Right lobe of liver (tissue), 6 donors: ENCODE results near the gene DLL4. TPM values are rescaled to one million over a fixed set of nuclear protein-coding genes. Genes with fewer than 3 reads are reported as not detected.

Source experiments
- ATAC-seq, 4 donors: fragments of 200-7000 bp; cut with Tn5 transposase; one replicate each; pipeline ENCODE4 v1.9.1; 2020; ENCODE audit warnings: mild to moderate bottlenecking in 4 of 4, moderate library complexity in 4 of 4
- DNase-seq, 3 donors: peaks; one replicate each; pipeline ENCODE4 v3.0.0-alpha.2; 2020
- H3K27ac ChIP-seq, 3 donors: fragments of 200-600 bp; one replicate each; pipeline ENCODE4 v1.8.0; 2022
- H3K27me3 ChIP-seq, 2 donors: fragments of 200-600 bp; one replicate each; pipeline ENCODE4 v1.8.0; 2022
- H3K36me3 ChIP-seq, 4 donors: fragments of 200-600 bp; sonication (generic) in 1 of 4; one replicate each; pipeline versions ENCODE4 v1.5.1 to v1.8.0; 2017 to 2022; ENCODE audit warnings: control low read depth in 1 of 4
- H3K4me1 ChIP-seq, 4 donors: fragments of 200-600 bp; sonication (generic) in 1 of 4; one replicate each; pipeline versions ENCODE4 v1.5.1 to v1.8.0; 2017 to 2022; ENCODE audit warnings: control low read depth in 1 of 4
- H3K4me3 ChIP-seq, 3 donors: fragments of 200-600 bp; one replicate each; pipeline ENCODE4 v1.8.0; 2022
- H3K9me3 ChIP-seq, 4 donors: fragments of 200-600 bp; sonication (generic) in 1 of 4; one replicate each; pipeline versions ENCODE4 v1.5.1 to v1.8.0; 2017 to 2022; ENCODE audit warnings: control low read depth in 1 of 4
- CTCF ChIP-seq, 4 donors: fragments of 200-600 bp in 3 of 4; fragments of 450-650 bp in 1 of 4; IDR thresholded peaks; one replicate each; pipeline versions ENCODE4 v1.5.1 to v1.8.0; 2016 to 2022; ENCODE audit warnings: antibody characterized with exemption in 4 of 4, mild to moderate bottlenecking in 2 of 4
- POLR2A ChIP-seq: fragments of 450-650 bp; IDR thresholded peaks from one replicate; pipeline ENCODE4 v1.6.1; 2017; ENCODE audit warnings: antibody characterized with exemption, mild to moderate bottlenecking
- WGBS: methylation state at CpG from one replicate; pipeline ENCODE4 v1.1.6; 2018; ENCODE audit warnings: low coverage, low lambda C conversion rate; ENCODE audit not compliant: insufficient coverage; ENCODE audit errors: missing lambda C conversion rate; 5-methylcytosine and 5-hydroxymethylcytosine counted together
- intact Hi-C, 2 donors: fragments of 100-400 bp; cut with DNase I; formaldehyde crosslinking; loops; one replicate each; pipeline versions ENCODE4 v1.11.2 to v1.14.1; 2022
- total RNA-seq, 6 experiments: library from RNA; depleted of rRNA in 2 of 6; stranded (reverse); fragments of >200 nt in 2 of 6; fragmentation: NEBNext Ultra II Directional in 3 of 6; extraction: Animal tissue kit (Norgen Biotek cat#: 25700) in 3 of 6; gene quantifications; one replicate each; pipeline versions ENCODE4 v1.1.0 to v1.2.4, GENCODE V29; 2016 to 2023
- donor health status: DM: no; HTN: yes; CAD: no.
- donor health status: DM: no; HTN: no; CAD: no.
- donor health status: DM: no; HTN: no; CAD: no.
- donor health status: DM: no; HTN: yes; CAD: no.
- donor health status: DM: no; HTN: yes; CAD: no.

DLL4 gene
- total RNA-seq, 6 experiments from 2014 or later = 2.9 to 8.7 (median 4.2) TPM

- Histone ChIP-seq H3K27me3 (peaks cover 0 to 21% of the 10 kb centered on the region in 2 donors), H3K36me3 (no peaks in the 10 kb centered on the region), H3K4me3 (no peak overlapping the region), H3K27ac (no peak overlapping the region), H3K9me3 (no peaks in the 10 kb centered on the region), H3K4me1 (peaks cover 0 to 46% (median 19%) of the 10 kb centered on the region in 4 donors)
- DNase-seq (no peak), ATAC-seq (no peak)
- 22% methylated on average over 10 of the region's 33 CpGs for WGBS
- no peak for TF ChIP-seq POLR2A
- no peak for TF ChIP-seq CTCF (IDR thresholded peaks at IDR 0.05)
- intact Hi-C loops = no loop called here
Observed at GRCh38 chr15:40926659-40927494, 2.3 kb upstream of the DLL4 start.

DNA sequence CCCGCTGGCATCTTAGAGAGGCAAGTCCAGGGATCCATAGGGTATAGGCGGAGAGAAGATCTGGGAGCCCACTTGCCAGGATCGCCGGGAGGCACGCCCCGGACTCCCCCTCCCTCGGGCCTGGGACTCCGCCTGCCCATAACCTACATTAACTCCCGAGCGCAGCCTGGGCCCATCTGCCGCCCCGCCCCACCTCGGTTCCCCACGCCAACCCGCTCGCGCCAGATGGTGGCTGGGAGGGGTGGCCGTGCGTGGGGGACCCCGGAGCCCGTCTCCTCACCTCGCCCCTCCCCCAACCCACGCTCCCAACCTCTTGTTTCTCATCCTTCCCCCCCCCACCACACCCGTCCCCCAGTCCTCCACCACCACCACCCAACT, 1.7 kb upstream of the DLL4 start:
- Histone ChIP-seq H3K4me3 (no peak overlapping the region), H3K27ac (no peak overlapping the region), H3K27me3 (peaks cover 0 to 21% of the 10 kb centered on the region in 2 donors), H3K4me1 (peaks cover 0 to 52% (median 21%) of the 10 kb centered on the region in 4 donors), H3K9me3 (no peaks in the 10 kb centered on the region), H3K36me3 (no peaks in the 10 kb centered on the region)
- WGBS = 7% methylated on average over 8 of the region's 24 CpGs
- intact Hi-C loops = no loop called here
- DNase-seq = no peak
- no peak for ATAC-seq
- TF ChIP-seq POLR2A (no peak), CTCF (IDR thresholded peaks at IDR 0.05) (no peak)

- Histone ChIP-seq H3K9me3 (no peaks in the 10 kb centered on the region), H3K36me3 (no peaks in the 10 kb centered on the region), H3K4me1 (peaks cover 0 to 57% (median 24%) of the 10 kb centered on the region in 4 donors), H3K27ac (no peak overlapping the region), H3K4me3 (peak overlapping the region in 2 of 3 donors; percentile 42 to 43), H3K27me3 (peaks cover 0 to 21% of the 10 kb centered on the region in 2 donors)
- no peak for TF ChIP-seq POLR2A
- no peak for TF ChIP-seq CTCF (IDR thresholded peaks at IDR 0.05)
- intact Hi-C loops = no loop called here
- ATAC-seq (no peak), DNase-seq (no peak)
- 2% methylated on average over 18 of the region's 68 CpGs for WGBS
Observed at GRCh38 chr15:40927873-40928806, 1.0 kb upstream of the DLL4 start.

GRCh38 chr15:40929660-40930429, 705 bp downstream of the DLL4 start:
- ATAC-seq = peak; percentile 17 to 43 (median 32)
- DNase-seq = peak in 1 of 3 donors; percentile 62
- Histone ChIP-seq H3K27me3 (peaks cover 0 to 21% of the 10 kb centered on the region in 2 donors), H3K4me1 (peaks cover 0 to 57% (median 24%) of the 10 kb centered on the region in 4 donors), H3K4me3 (peak overlapping the region; percentile 42 to 49 (median 43)), H3K36me3 (no peaks in the 10 kb centered on the region), H3K27ac (peak overlapping the region in 2 of 3 donors; percentile 8 to 48), H3K9me3 (no peaks in the 10 kb centered on the region)
- TF ChIP-seq POLR2A (no peak), CTCF (IDR thresholded peaks at IDR 0.05) (no peak)
- intact Hi-C loops = no loop called here
- under 1% methylated on average over 13 of the region's 56 CpGs for WGBS
